GM23338 (cell line): ENCODE measurements around the gene UBL5. TPM values are rescaled to one million over a fixed set of nuclear protein-coding genes. Genes with fewer than 3 reads are reported as not detected.
"Not testable (repeated sequence)": the region's sequence is repeated elsewhere in the genome, so short reads cannot be mapped to it uniquely, and the experiment has no call there.

ENCODE experiments used
- ATAC-seq: fragments of 200-7000 bp; cut with Tn5 transposase; 3 replicates; pipeline ENCODE4 v1.9.1; 2020
- DNase-seq: peaks from one replicate; pipeline ENCODE4 v3.0.0-alpha.2; 2015; ENCODE audit warnings: low spot score
- H2AFZ ChIP-seq: fragments of 200-600 bp; sonication (generic); 2 replicates; pipeline ENCODE4 v1.8.0; 2016; ENCODE audit warnings: antibody characterized with exemption, mild to moderate bottlenecking, moderate library complexity
- H3F3A ChIP-seq: fragments of 200-600 bp; sonication (generic); replicated peaks from 2 replicates; pipeline ENCODE4 v1.8.0; 2017; ENCODE audit warnings: antibody characterized with exemption, mixed run types, low read depth
- H3K27ac ChIP-seq: fragments of 200-600 bp; sonication (generic); 2 replicates; pipeline ENCODE4 v1.6.1; 2016; ENCODE audit warnings: low read depth
- H3K27me3 ChIP-seq: fragments of 200-600 bp; sonication (generic); 2 replicates; pipeline ENCODE4 v1.8.0; 2016; ENCODE audit warnings: mild to moderate bottlenecking, mixed run types, moderate library complexity; ENCODE audit not compliant: insufficient read depth
- H3K36me3 ChIP-seq: fragments of 200-600 bp; sonication (generic); 2 replicates; pipeline ENCODE4 v1.8.0; 2016; ENCODE audit warnings: mild to moderate bottlenecking; ENCODE audit not compliant: insufficient read depth
- H3K4me1 ChIP-seq: fragments of 200-600 bp; sonication (generic); 2 replicates; pipeline ENCODE4 v1.8.0; 2016; ENCODE audit warnings: mild to moderate bottlenecking, moderate library complexity; ENCODE audit not compliant: insufficient read depth
- H3K4me2 ChIP-seq: fragments of 200-600 bp; sonication (generic); 2 replicates; pipeline ENCODE4 v1.7.1; 2017; ENCODE audit warnings: mixed run types
- H3K4me3 ChIP-seq: fragments of 200-600 bp; sonication (generic); 2 replicates; pipeline ENCODE4 v1.6.1; 2016; ENCODE audit warnings: mixed run types
- H3K79me2 ChIP-seq: fragments of 200-600 bp; sonication (generic); replicated peaks from 2 replicates; pipeline ENCODE4 v1.8.0; 2017; ENCODE audit warnings: mild to moderate bottlenecking; ENCODE audit not compliant: insufficient read depth
- H3K9me2 ChIP-seq: fragments of 200-600 bp; sonication (generic); 2 replicates; pipeline ENCODE4 v1.8.0; 2017; ENCODE audit not compliant: insufficient read depth
- H4K20me1 ChIP-seq: fragments of 200-600 bp; sonication (generic); replicated peaks from 2 replicates; pipeline ENCODE4 v1.8.0; 2017; ENCODE audit warnings: mild to moderate bottlenecking; ENCODE audit not compliant: insufficient read depth
- H3K27ac Mint-ChIP-seq: 2 replicates; pipeline ENCODE4 v1.8.0; 2020; ENCODE audit warnings: inconsistent platforms, mild to moderate bottlenecking, moderate library complexity, mixed read lengths
- H3K27me3 Mint-ChIP-seq: 3 replicates; pipeline ENCODE4 v1.8.0; 2022; ENCODE audit warnings: low read depth, mild to moderate bottlenecking, moderate library complexity, mixed read lengths, inconsistent platforms; ENCODE audit not compliant: insufficient read depth, poor library complexity
- H3K36me3 Mint-ChIP-seq: 3 replicates; pipeline ENCODE4 v1.8.0; 2021; ENCODE audit warnings: low read depth, mild to moderate bottlenecking, inconsistent platforms, moderate library complexity, mixed read lengths
- H3K4me1 Mint-ChIP-seq: 3 replicates; pipeline ENCODE4 v1.8.0; 2020; ENCODE audit warnings: mild to moderate bottlenecking, inconsistent platforms, mixed read lengths
- H3K4me3 Mint-ChIP-seq: 3 replicates; pipeline ENCODE4 v1.8.0; 2021; ENCODE audit warnings: moderate library complexity, mild to moderate bottlenecking, inconsistent platforms, mixed read lengths
- H3K9me3 Mint-ChIP-seq: 3 replicates; pipeline ENCODE4 v1.8.0; 2020; ENCODE audit warnings: moderate library complexity, mild to moderate bottlenecking, inconsistent platforms, mixed read lengths
- CREB1 ChIP-seq: fragments of 250-450 bp; sonication (Bioruptor Pico); IDR thresholded peaks from 2 replicates; pipeline ENCODE4 v1.5.0; 2020; ENCODE audit warnings: low read depth, mild to moderate bottlenecking, moderate library complexity
- EZH2phosphoT487 ChIP-seq: fragments of 200-600 bp; sonication (generic); IDR thresholded peaks from one replicate; pipeline ENCODE4 v1.8.1; 2018; ENCODE audit warnings: antibody characterized with exemption; ENCODE audit not compliant: unreplicated experiment
- JUNB ChIP-seq: IDR thresholded peaks from one replicate; pipeline ENCODE4 v1.6.1; 2016; ENCODE audit warnings: antibody characterized with exemption; ENCODE audit not compliant: unreplicated experiment
- POLR2AphosphoS5 ChIP-seq: IDR thresholded peaks from 2 replicates; pipeline ENCODE4 v1.6.1; 2016; ENCODE audit warnings: antibody characterized with exemption, low read depth
- STAT1 ChIP-seq: IDR thresholded peaks from one replicate; pipeline ENCODE4 v1.6.1; 2016; ENCODE audit warnings: antibody characterized with exemption; ENCODE audit not compliant: unreplicated experiment
- polyA plus RNA-seq: library from polyadenylated mRNA; unstranded; fragments of >200 nt; fragmentation: Nextera tagmentation; extraction: Ambion mirVana; gene quantifications from 2 replicates; pipeline ENCODE4 v1.2.1, GENCODE V29; 2016
- total RNA-seq: library from RNA; depleted of rRNA; stranded (reverse); fragments of >200 nt; shearing (Covaris generic); gene quantifications from 2 replicates; pipeline ENCODE4 v1.2.3, GENCODE V29; 2014
- TF ChIP-seq, protein P1 (sequence below): IDR thresholded peaks from one replicate; pipeline ENCODE4 v1.6.1; 2018; ENCODE audit warnings: antibody characterized with exemption; ENCODE audit not compliant: unreplicated experiment
- TF ChIP-seq, protein P2 (sequence below): IDR thresholded peaks from 2 replicates; pipeline ENCODE4 v1.6.1; 2016; ENCODE audit warnings: antibody characterized with exemption

UBL5 gene
- total and polyA plus RNA-seq, 2 experiments from 2014 or later, result 304 to 1,371 TPM

DNA sequence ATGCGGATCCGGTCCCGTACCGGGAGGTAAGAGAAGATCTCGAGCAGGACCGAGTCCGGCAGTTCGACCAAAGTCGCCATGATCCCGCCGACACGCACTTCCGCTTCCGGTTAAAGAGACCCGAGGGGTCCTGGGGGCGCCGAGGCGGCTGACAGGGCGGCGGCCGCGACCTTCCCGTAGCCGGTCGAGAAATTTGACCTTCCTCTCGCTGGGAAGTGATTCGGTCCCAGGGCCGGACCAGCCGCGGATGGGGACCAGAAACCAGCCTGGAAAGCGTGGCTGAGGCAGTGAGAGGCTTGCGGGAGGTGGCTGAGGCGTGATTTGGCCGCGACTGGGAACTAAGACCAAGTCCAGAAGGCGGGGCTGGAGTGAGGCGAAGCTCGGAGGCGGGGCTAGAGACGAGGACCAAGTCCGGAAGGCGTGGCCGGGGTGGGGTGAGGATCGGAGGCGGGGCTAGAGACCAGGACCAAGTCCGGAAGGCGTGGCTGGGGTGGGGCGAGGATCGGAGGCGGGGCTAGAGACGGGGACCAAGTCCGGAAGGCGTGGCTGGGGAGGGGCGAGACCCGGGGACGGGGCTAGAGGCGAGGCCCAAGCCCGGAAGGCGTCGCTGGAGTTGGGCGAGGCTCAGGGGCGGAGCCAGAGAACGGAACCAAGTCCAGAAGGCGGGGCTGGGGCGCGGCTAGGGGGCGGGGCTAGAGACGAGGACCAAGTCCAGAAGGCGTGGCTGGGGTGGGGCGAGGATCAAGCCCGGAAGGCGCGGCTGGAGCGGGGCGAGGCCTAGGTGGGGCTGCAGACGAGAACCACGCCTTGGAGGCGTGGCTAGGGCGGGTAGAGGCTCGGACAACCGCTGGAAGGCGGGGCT lies 8.8 kb upstream of the UBL5 start, which contains the start of gene FBXL12:
Gene FBXL12 (minus strand): TSS at position 346 of the 862 bp plus-strand sequence. CDS start 266 bp downstream, at position 80.
- H3K27me3 Mint-ChIP-seq, result peaks cover 6% of the 10 kb centered on the region
- Histone ChIP-seq H3K36me3 (peaks cover 10% of the 10 kb centered on the region; the same call in 1 of the 2 replicates), H3K4me2 (peak within 1 kb of the TSS; percentile 97), H3K9me2 (no peaks in the 10 kb centered on the region), H3K4me3 (peak within 1 kb of the TSS; percentile 98), H2AFZ (peak within 1 kb of the TSS; percentile 99), H3K79me2 (peaks cover 44% of the 10 kb centered on the region), H4K20me1 (peaks cover 8% of the 10 kb centered on the region), H3K27ac (peak within 1 kb of the TSS; percentile 99), H3K27me3 (no peaks in the 10 kb centered on the region), H3F3A (peaks cover 10% of the 10 kb centered on the region; the same call in 1 of the 2 replicates), H3K4me1 (peaks cover 12% of the 10 kb centered on the region)
- TF ChIP-seq, protein P1, sequence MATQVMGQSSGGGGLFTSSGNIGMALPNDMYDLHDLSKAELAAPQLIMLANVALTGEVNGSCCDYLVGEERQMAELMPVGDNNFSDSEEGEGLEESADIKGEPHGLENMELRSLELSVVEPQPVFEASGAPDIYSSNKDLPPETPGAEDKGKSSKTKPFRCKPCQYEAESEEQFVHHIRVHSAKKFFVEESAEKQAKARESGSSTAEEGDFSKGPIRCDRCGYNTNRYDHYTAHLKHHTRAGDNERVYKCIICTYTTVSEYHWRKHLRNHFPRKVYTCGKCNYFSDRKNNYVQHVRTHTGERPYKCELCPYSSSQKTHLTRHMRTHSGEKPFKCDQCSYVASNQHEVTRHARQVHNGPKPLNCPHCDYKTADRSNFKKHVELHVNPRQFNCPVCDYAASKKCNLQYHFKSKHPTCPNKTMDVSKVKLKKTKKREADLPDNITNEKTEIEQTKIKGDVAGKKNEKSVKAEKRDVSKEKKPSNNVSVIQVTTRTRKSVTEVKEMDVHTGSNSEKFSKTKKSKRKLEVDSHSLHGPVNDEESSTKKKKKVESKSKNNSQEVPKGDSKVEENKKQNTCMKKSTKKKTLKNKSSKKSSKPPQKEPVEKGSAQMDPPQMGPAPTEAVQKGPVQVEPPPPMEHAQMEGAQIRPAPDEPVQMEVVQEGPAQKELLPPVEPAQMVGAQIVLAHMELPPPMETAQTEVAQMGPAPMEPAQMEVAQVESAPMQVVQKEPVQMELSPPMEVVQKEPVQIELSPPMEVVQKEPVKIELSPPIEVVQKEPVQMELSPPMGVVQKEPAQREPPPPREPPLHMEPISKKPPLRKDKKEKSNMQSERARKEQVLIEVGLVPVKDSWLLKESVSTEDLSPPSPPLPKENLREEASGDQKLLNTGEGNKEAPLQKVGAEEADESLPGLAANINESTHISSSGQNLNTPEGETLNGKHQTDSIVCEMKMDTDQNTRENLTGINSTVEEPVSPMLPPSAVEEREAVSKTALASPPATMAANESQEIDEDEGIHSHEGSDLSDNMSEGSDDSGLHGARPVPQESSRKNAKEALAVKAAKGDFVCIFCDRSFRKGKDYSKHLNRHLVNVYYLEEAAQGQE, result no peak
- no peak for TF ChIP-seq EZH2phosphoT487
- TF ChIP-seq STAT1, result no peak
- TF ChIP-seq POLR2AphosphoS5, result peak; percentile 91
- TF ChIP-seq, protein P2, sequence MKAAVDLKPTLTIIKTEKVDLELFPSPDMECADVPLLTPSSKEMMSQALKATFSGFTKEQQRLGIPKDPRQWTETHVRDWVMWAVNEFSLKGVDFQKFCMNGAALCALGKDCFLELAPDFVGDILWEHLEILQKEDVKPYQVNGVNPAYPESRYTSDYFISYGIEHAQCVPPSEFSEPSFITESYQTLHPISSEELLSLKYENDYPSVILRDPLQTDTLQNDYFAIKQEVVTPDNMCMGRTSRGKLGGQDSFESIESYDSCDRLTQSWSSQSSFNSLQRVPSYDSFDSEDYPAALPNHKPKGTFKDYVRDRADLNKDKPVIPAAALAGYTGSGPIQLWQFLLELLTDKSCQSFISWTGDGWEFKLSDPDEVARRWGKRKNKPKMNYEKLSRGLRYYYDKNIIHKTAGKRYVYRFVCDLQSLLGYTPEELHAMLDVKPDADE, result peak; percentile 59; the same call in 1 of the 2 replicates
- peak; percentile 75 for TF ChIP-seq CREB1
- H3K4me1 Mint-ChIP-seq, result peaks cover 14% of the 10 kb centered on the region
- peaks cover 21% of the 10 kb centered on the region; the same call in 2 of the 3 replicates for H3K9me3 Mint-ChIP-seq
- H3K4me3 Mint-ChIP-seq, result peak within 1 kb of the TSS; percentile 90
- ATAC-seq, result peak; percentile 84
- peak within 1 kb of the TSS; percentile 97 for H3K27ac Mint-ChIP-seq
- peak; percentile 100 for DNase-seq
- H3K36me3 Mint-ChIP-seq, result peaks cover 30% of the 10 kb centered on the region

GRCh38 chr19:9819596-9819909 lies 8.2 kb upstream of the UBL5 start:
- Histone ChIP-seq H3K27me3 (no peaks in the 10 kb centered on the region), H3F3A (peaks cover 10% of the 10 kb centered on the region; the same call in 1 of the 2 replicates), H3K4me2 (peak overlapping the region; percentile 69), H3K79me2 (peaks cover 40% of the 10 kb centered on the region), H3K36me3 (peaks cover 10% of the 10 kb centered on the region; the same call in 1 of the 2 replicates), H3K4me3 (peak overlapping the region; percentile 45), H3K9me2 (no peaks in the 10 kb centered on the region), H2AFZ (no peak overlapping the region), H3K4me1 (peaks cover 12% of the 10 kb centered on the region), H4K20me1 (peaks cover 8% of the 10 kb centered on the region), H3K27ac (peak overlapping the region; percentile 88; the same call in 1 of the 2 replicates)
- peaks cover 26% of the 10 kb centered on the region for H3K36me3 Mint-ChIP-seq
- H3K4me3 Mint-ChIP-seq, result peak overlapping the region; percentile 90
- H3K27ac Mint-ChIP-seq, result peak overlapping the region; percentile 92
- DNase-seq (no peak), ATAC-seq (peak; percentile 93)
- peaks cover 20% of the 10 kb centered on the region; the same call in 2 of the 3 replicates for H3K9me3 Mint-ChIP-seq
- H3K4me1 Mint-ChIP-seq, result peaks cover 14% of the 10 kb centered on the region
- no peak for TF ChIP-seq JUNB
- peaks cover 6% of the 10 kb centered on the region for H3K27me3 Mint-ChIP-seq

GRCh38 chr19:9820034-9820433 lies 7.7 kb upstream of the UBL5 start:
- not testable (repeated sequence) for H3K36me3 ChIP-seq, H3K27ac Mint-ChIP-seq, H4K20me1 ChIP-seq, H3K9me2 ChIP-seq, ATAC-seq, H3K27me3 Mint-ChIP-seq, DNase-seq, H2AFZ ChIP-seq, H3K27me3 ChIP-seq
- Mint-ChIP-seq H3K4me3 (peak overlapping the region; percentile 90), H3K4me1 (peaks cover 14% of the 10 kb centered on the region), H3K36me3 (peaks cover 22% of the 10 kb centered on the region), H3K9me3 (peaks cover 15% of the 10 kb centered on the region; the same call in 2 of the 3 replicates)
- Histone ChIP-seq H3K4me3 (peak overlapping the region; percentile 45), H3K4me1 (peaks cover 12% of the 10 kb centered on the region), H3K79me2 (peaks cover 35% of the 10 kb centered on the region), H3F3A (peaks cover 10% of the 10 kb centered on the region; the same call in 1 of the 2 replicates), H3K27ac (peak overlapping the region; percentile 88; the same call in 1 of the 2 replicates), H3K4me2 (peak overlapping the region; percentile 69)
